Vagina (tissue), 2 donors: Measurements from ENCODE around the gene CACNB2.

Experiments used
- POLR2A ChIP-seq, 2 donors: fragments of 450-650 bp; IDR thresholded peaks; one replicate each; pipeline ENCODE4 v1.6.1; 2017; ENCODE audit warnings: antibody characterized with exemption in 2 of 2, mild to moderate bottlenecking in 2 of 2, moderate library complexity in 2 of 2
- POLR2AphosphoS5 ChIP-seq, 2 donors: sonication (generic); formaldehyde crosslinking; IDR thresholded peaks; one replicate each; pipeline ENCODE4 v1.9.0; 2017; ENCODE audit warnings: antibody characterized with exemption in 2 of 2, mild to moderate bottlenecking in 2 of 2, low read depth in 1 of 2; ENCODE audit not compliant: insufficient read depth in 1 of 2
- TF ChIP-seq, protein P1 (sequence below), 3 experiments: fragments of 450-650 bp in 2 of 3; fragments of 200-600 bp in 1 of 3; sonication (generic) in 1 of 3; IDR thresholded peaks; one replicate each; pipeline ENCODE4 v1.5.1; 2017 to 2019; ENCODE audit warnings: antibody characterized with exemption in 3 of 3, mild to moderate bottlenecking in 2 of 3, moderate library complexity in 2 of 3

DNA sequence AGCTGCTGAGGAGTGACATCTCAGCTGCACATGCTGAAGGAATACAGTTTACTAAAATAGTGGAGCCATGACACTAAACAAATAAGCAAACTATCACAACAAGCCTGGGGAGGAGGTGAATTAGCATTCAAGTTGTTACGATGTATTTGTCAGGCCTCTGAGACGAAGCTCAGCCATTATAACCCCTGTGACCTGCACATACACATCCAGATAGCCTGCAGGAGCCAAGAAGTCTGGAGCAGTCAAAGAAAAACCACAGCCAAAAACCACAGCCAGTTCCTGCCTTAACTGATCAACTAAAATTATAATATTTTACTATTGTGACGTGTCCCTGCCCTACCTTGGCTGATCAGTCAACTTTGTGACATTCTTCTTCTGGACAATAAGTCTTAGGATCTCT, 442.6 kb downstream of the CACNB2 start:
- TF ChIP-seq, protein P1, sequence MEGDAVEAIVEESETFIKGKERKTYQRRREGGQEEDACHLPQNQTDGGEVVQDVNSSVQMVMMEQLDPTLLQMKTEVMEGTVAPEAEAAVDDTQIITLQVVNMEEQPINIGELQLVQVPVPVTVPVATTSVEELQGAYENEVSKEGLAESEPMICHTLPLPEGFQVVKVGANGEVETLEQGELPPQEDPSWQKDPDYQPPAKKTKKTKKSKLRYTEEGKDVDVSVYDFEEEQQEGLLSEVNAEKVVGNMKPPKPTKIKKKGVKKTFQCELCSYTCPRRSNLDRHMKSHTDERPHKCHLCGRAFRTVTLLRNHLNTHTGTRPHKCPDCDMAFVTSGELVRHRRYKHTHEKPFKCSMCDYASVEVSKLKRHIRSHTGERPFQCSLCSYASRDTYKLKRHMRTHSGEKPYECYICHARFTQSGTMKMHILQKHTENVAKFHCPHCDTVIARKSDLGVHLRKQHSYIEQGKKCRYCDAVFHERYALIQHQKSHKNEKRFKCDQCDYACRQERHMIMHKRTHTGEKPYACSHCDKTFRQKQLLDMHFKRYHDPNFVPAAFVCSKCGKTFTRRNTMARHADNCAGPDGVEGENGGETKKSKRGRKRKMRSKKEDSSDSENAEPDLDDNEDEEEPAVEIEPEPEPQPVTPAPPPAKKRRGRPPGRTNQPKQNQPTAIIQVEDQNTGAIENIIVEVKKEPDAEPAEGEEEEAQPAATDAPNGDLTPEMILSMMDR (IDR thresholded peaks at IDR 0.05): no peak
- no peak for TF ChIP-seq POLR2A (IDR thresholded peaks at IDR 0.05)
- TF ChIP-seq POLR2AphosphoS5 (IDR thresholded peaks at IDR 0.05; ENCODE audit: insufficient read depth in 1 of 2, low read depth in 1 of 2): no peak
